Loucy (cell line): ENCODE data around the gene KRTAP22-1.

ENCODE experiments used
- H2AFZ ChIP-seq: fragments of 200-600 bp; sonication (generic); 2 replicates; pipeline ENCODE4 v1.6.0; 2016; ENCODE audit warnings: antibody characterized with exemption, mild to moderate bottlenecking, low read length, moderate library complexity
- H3F3A ChIP-seq: fragments of 200-600 bp; 2 replicates; pipeline ENCODE4 v1.6.0; 2016; ENCODE audit warnings: antibody characterized with exemption, low read depth, mild to moderate bottlenecking
- H3K27me3 ChIP-seq: fragments of 200-600 bp; sonication (generic); 2 replicates; pipeline ENCODE4 v1.6.1; 2014; ENCODE audit warnings: low read length, mild to moderate bottlenecking; ENCODE audit not compliant: insufficient read depth, poor library complexity, severe bottlenecking
- H3K36me3 ChIP-seq: fragments of 200-600 bp; sonication (generic); 2 replicates; pipeline ENCODE4 v1.6.1; 2016; ENCODE audit warnings: low read length; ENCODE audit not compliant: insufficient read depth
- H3K4me1 ChIP-seq: fragments of 200-600 bp; sonication (generic); 2 replicates; pipeline ENCODE4 v1.5.1; 2014; ENCODE audit warnings: low read length, mild to moderate bottlenecking; ENCODE audit not compliant: insufficient read depth, poor library complexity, severe bottlenecking
- H3K4me2 ChIP-seq: fragments of 200-600 bp; sonication (generic); 2 replicates; pipeline ENCODE4 v1.6.0; 2014; ENCODE audit warnings: antibody characterized with exemption, low read length, low read depth, mild to moderate bottlenecking; ENCODE audit not compliant: poor library complexity, severe bottlenecking
- H3K4me3 ChIP-seq: fragments of 200-600 bp; sonication (generic); 2 replicates; pipeline ENCODE4 v1.5.1; 2014; ENCODE audit warnings: low read length, mild to moderate bottlenecking, mixed read lengths; ENCODE audit not compliant: poor library complexity, severe bottlenecking
- H3K79me2 ChIP-seq: fragments of 200-600 bp; sonication (generic); 2 replicates; pipeline ENCODE4 v1.6.1; 2014; ENCODE audit warnings: low read length; ENCODE audit not compliant: insufficient read depth
- H3K9ac ChIP-seq: fragments of 200-600 bp; sonication (generic); 2 replicates; pipeline ENCODE4 v1.6.0; 2014; ENCODE audit warnings: mild to moderate bottlenecking, low read depth, low read length, moderate library complexity; ENCODE audit not compliant: poor library complexity, severe bottlenecking
- H3K9me2 ChIP-seq: fragments of 200-600 bp; sonication (generic); replicated peaks from 2 replicates; pipeline ENCODE4 v1.6.1; 2016; ENCODE audit warnings: low read depth, low read length, mixed read lengths
- H3K9me3 ChIP-seq: fragments of 200-600 bp; sonication (generic); 2 replicates; pipeline ENCODE4 v1.6.1; 2014; ENCODE audit warnings: mild to moderate bottlenecking, antibody characterized with exemption, low read length, low read depth; ENCODE audit not compliant: insufficient read depth
- H4K20me1 ChIP-seq: fragments of 200-600 bp; sonication (generic); 2 replicates; pipeline ENCODE4 v1.6.0; 2014; ENCODE audit warnings: antibody characterized with exemption, low read length, mild to moderate bottlenecking; ENCODE audit not compliant: insufficient read depth, poor library complexity, severe bottlenecking
- CTCF ChIP-seq: fragments of 200-600 bp; sonication (generic); conservative IDR thresholded peaks from 2 replicates; pipeline ENCODE4 v1.5.1; 2014; ENCODE audit warnings: mild to moderate bottlenecking, antibody characterized with exemption, low read length
- EZH2phosphoT487 ChIP-seq: fragments of 200-600 bp; IDR thresholded peaks from 2 replicates; pipeline ENCODE4 v1.6.1; 2018; ENCODE audit warnings: antibody characterized with exemption, mild to moderate bottlenecking, moderate library complexity, borderline replicate concordance

KRTAP22-1 gene

GRCh38 chr21:30590297-30590696, 10.6 kb upstream of the KRTAP22-1 start, which contains the start of gene KRTAP22-2:
KRTAP22-2 (minus strand) TSS chr21:30590397.
- Histone ChIP-seq H3K79me2 (no peaks in the 10 kb centered on the region), H3K4me3 (no peak within 1 kb of the TSS), H3K36me3 (no peaks in the 10 kb centered on the region), H3K4me1 (no peaks in the 10 kb centered on the region), H3K27me3 (no peaks in the 10 kb centered on the region), H2AFZ (no peak within 1 kb of the TSS), H3K9me2 (no peaks in the 10 kb centered on the region), H3F3A (no peaks in the 10 kb centered on the region), H4K20me1 (no peaks in the 10 kb centered on the region), H3K4me2 (no peak within 1 kb of the TSS), H3K9ac (no peak within 1 kb of the TSS), H3K9me3 (no peaks in the 10 kb centered on the region)
- TF ChIP-seq CTCF (no peak), EZH2phosphoT487 (no peak)

- Histone ChIP-seq H3K4me1 (no peaks in the 10 kb centered on the region), H4K20me1 (no peaks in the 10 kb centered on the region), H3K36me3 (no peaks in the 10 kb centered on the region), H3K27me3 (no peaks in the 10 kb centered on the region), H3F3A (no peaks in the 10 kb centered on the region), H3K9me2 (no peaks in the 10 kb centered on the region), H3K79me2 (no peaks in the 10 kb centered on the region), H3K4me3 (no peak within 1 kb of the TSS), H3K9ac (no peak within 1 kb of the TSS), H3K9me3 (no peaks in the 10 kb centered on the region), H3K4me2 (no peak within 1 kb of the TSS), H2AFZ (no peak within 1 kb of the TSS)
- TF ChIP-seq CTCF = no peak
- TF ChIP-seq EZH2phosphoT487 = no peak
Measured at GRCh38 chr21:30592140-30592539, 8.7 kb upstream of the KRTAP22-1 start, which contains the start of gene KRTAP6-3. KRTAP6-3 (plus strand) TSS chr21:30592440; CDS start chr21:30592446, 6 bp downstream.

GRCh38 chr21:30598802-30599201, 2.1 kb upstream of the KRTAP22-1 start, which contains the start of gene KRTAP6-2:
KRTAP6-2 (minus strand) TSS chr21:30598902; CDS start chr21:30598874, 28 bp downstream.
- Histone ChIP-seq H3K36me3 (no peaks in the 10 kb centered on the region), H4K20me1 (no peaks in the 10 kb centered on the region), H3K4me3 (no peak within 1 kb of the TSS), H3K9ac (no peak within 1 kb of the TSS), H3F3A (no peaks in the 10 kb centered on the region), H3K4me1 (no peaks in the 10 kb centered on the region), H3K9me2 (no peaks in the 10 kb centered on the region), H2AFZ (no peak within 1 kb of the TSS), H3K4me2 (no peak within 1 kb of the TSS), H3K27me3 (no peaks in the 10 kb centered on the region), H3K9me3 (0 out of 2 replicates have a peak, but pooled peaks cover 3% of the 10 kb centered on the region), H3K79me2 (no peaks in the 10 kb centered on the region)
- TF ChIP-seq EZH2phosphoT487 (no peak), CTCF (no peak)
